Adipocyte (in vitro differentiated cells): ENCODE data around the gene CA12.

Source experiments
- DNase-seq: peaks from one replicate; pipeline ENCODE4 v3.0.0-alpha.2; 2015; ENCODE audit warnings: low read depth
- H3K27me3 ChIP-seq: replicated peaks from 2 replicates; pipeline ENCODE4 v1.7.0; 2013; ENCODE audit warnings: mild to moderate bottlenecking, low read length, moderate library complexity; ENCODE audit not compliant: control insufficient read depth, insufficient read depth
- H3K36me3 ChIP-seq: 2 replicates; pipeline ENCODE4 v1.7.0; 2013; ENCODE audit warnings: low read length, mild to moderate bottlenecking, moderate library complexity; ENCODE audit not compliant: control insufficient read depth, insufficient read depth, severe bottlenecking
- H3K4me1 ChIP-seq: 2 replicates; pipeline ENCODE4 v1.7.0; 2013; ENCODE audit warnings: mild to moderate bottlenecking, low read length, moderate library complexity; ENCODE audit not compliant: control insufficient read depth, insufficient read depth
- H3K4me3 ChIP-seq: 2 replicates; pipeline ENCODE4 v1.7.0; 2013; ENCODE audit warnings: mild to moderate bottlenecking, low read length, moderate library complexity
- H3K9ac ChIP-seq: 2 replicates; pipeline ENCODE4 v1.7.0; 2013; ENCODE audit warnings: mild to moderate bottlenecking, low read length, moderate library complexity
- H3K9me3 ChIP-seq: 2 replicates; pipeline ENCODE4 v1.7.0; 2013; ENCODE audit warnings: mild to moderate bottlenecking, low read length, moderate library complexity; ENCODE audit not compliant: control insufficient read depth

CA12 gene

DNA sequence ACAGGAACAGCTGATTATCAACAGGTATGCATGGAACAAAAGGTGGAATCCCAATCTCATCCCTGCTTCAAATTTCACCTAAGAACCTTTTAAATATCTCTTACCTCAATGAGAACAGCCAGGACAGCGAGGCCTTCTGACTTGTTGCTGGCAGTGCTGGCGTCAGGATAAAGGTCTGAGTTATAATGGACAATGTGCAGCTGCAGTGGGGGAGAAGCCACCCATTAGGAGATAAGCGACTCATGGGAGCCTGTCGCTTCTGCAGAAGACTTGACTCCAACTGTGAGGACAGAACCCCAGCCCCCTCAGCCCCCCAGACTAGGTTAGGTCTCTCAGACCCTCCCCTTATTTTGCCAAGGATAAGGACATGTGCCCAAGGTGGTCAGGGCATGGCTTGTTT is 39.7 kb downstream of the CA12 start:
- H3K27me3 ChIP-seq, result no peaks in the 10 kb centered on the region
- H3K9ac ChIP-seq, result no peak overlapping the region

DNA sequence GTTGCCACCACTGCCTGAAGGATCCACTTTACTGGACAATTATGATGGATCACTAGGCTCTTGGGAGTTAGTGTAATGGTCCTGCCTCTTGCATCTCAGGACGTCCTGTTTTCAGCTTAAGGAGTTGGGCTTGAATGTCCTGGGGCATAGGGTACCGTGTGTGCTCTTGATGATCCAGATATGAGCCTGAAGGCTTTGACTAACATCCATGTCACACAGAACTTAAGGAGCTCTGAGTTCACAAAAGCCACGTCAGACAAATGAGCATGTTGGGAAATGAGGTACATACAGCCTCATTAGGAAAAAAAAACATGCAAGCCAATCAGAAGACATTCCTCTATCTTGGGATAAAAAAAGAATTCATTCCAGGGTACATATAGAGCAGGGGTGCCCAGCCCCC is 40.8 kb downstream of the CA12 start:
- H3K9me3 ChIP-seq, result no peaks in the 10 kb centered on the region
- DNase-seq, result no peak
- H3K4me1 ChIP-seq, result peaks cover 15% of the 10 kb centered on the region
- no peak overlapping the region for H3K9ac ChIP-seq
- H3K27me3 ChIP-seq, result no peaks in the 10 kb centered on the region
- peaks cover 58% of the 10 kb centered on the region for H3K36me3 ChIP-seq
- no peak overlapping the region for H3K4me3 ChIP-seq

More for the DNA sequence above, 39.7 kb downstream of the CA12 start:
- no peak for DNase-seq
- no peak overlapping the region for H3K4me3 ChIP-seq
- H3K4me1 ChIP-seq, result peaks cover 15% of the 10 kb centered on the region
- no peaks in the 10 kb centered on the region for H3K9me3 ChIP-seq
- peaks cover 49% of the 10 kb centered on the region for H3K36me3 ChIP-seq

DNA sequence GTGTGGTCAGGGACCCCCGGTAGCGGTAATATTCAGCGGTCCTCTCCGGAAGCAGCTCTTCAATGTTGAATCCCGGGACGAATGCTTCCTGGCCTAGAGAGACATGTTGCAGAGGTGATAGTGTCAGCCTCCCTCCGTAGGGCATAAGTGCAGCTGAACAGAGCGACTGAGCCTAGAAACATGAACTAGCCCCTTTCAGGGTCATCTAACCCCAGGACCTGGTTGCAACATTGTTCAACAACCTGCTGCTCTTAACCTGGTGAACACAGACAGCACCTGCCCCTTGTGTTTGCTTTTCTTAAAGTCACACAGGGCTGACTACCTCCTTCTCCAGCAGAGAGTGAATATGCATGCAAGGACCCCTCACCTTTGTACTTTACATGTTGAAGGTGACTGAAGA is 41.3 kb downstream of the CA12 start:
- Histone ChIP-seq H3K9ac (no peak overlapping the region), H3K4me1 (peaks cover 15% of the 10 kb centered on the region), H3K36me3 (peaks cover 61% of the 10 kb centered on the region), H3K9me3 (no peaks in the 10 kb centered on the region), H3K4me3 (no peak overlapping the region), H3K27me3 (no peaks in the 10 kb centered on the region)
- DNase-seq, result no peak

DNA sequence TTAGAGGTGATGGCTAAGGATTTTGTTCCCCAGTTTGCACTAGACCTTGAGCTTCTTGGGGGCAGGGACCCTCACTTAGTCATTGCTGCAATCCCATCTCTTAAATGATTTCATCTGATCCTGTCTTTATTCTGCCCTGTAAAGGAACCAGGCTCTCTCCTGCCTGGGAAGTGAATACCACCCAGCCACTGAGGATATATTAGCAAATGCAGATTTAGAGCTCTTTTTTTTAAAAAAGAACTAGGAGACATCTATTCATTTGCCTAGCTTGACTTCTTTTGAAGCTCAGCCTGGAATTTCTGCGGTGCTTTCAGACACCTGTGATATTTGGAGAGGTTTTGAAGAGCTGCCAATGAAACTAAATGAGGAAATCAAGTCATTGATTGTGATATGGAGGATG is 41.8 kb downstream of the CA12 start:
- peaks cover 11% of the 10 kb centered on the region for H3K4me1 ChIP-seq
- H3K27me3 ChIP-seq, result no peaks in the 10 kb centered on the region
- H3K9me3 ChIP-seq, result no peaks in the 10 kb centered on the region
- DNase-seq, result no peak
- peaks cover 61% of the 10 kb centered on the region for H3K36me3 ChIP-seq
- no peak overlapping the region for H3K4me3 ChIP-seq
- no peak overlapping the region for H3K9ac ChIP-seq

DNA sequence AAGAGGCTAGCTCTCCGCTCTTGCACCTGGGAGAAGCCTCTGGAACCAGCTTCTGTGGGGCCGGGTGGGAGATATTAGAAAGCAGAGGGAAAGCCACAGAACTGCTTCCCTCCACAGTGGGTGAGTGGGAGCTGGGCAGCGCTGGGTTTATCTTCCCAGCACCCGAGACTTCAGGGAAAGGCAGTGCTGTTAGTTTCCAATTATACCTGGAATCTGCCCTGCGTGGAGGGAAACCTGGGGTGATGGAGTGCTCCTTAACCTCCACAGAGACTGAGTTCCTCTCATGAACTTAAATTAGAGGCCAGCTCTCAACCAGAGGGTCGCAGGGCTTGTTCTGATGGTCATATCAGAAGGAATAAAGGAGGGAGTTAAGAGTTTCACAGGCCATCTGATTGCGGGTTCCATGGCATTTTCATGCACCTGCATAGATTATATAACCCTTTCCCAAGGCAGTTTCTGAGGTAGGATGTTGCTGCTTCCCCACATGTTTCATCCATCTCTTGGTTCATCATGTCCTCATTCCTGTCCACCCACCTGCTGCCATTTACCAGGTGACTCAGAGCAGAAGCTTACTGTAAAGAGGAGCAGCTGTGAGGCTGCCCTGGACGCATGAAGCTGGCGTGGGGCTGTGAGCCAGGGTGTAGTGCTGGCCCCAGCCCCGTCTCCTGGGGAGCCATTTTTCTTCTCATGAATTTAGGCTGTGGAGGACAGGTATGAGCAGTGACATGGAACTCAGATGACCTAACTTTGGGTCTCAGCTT is 42.5 kb downstream of the CA12 start:
- Histone ChIP-seq H3K36me3 (peaks cover 61% of the 10 kb centered on the region), H3K9me3 (no peaks in the 10 kb centered on the region), H3K27me3 (no peaks in the 10 kb centered on the region), H3K4me3 (no peak overlapping the region), H3K9ac (no peak overlapping the region), H3K4me1 (peaks cover 9% of the 10 kb centered on the region)
- no peak for DNase-seq

DNA sequence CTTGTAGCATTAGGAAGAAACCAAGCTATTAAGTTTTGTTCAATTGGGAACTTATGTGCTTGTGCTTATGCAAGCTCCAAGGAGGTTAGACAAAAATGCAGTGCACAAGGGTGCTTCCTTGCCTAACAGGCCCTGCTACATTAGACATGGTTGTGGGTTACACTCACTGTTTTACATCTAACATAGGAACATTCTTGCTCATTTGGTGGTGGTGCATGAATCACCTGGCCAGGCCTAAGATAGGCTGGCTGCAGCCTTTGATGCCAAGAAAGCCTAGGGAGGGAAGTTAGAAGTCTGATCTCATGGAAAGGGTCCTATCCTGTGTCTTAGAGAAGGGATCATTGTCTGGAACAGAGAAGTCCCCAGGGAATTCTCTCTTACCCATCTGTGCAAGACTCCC is 43.5 kb downstream of the CA12 start:
- Histone ChIP-seq H3K4me3 (no peak overlapping the region), H3K27me3 (no peaks in the 10 kb centered on the region), H3K36me3 (peaks cover 67% of the 10 kb centered on the region), H3K9me3 (no peaks in the 10 kb centered on the region), H3K9ac (no peak overlapping the region), H3K4me1 (peaks cover 10% of the 10 kb centered on the region)
- peak; percentile 61 for DNase-seq

DNA sequence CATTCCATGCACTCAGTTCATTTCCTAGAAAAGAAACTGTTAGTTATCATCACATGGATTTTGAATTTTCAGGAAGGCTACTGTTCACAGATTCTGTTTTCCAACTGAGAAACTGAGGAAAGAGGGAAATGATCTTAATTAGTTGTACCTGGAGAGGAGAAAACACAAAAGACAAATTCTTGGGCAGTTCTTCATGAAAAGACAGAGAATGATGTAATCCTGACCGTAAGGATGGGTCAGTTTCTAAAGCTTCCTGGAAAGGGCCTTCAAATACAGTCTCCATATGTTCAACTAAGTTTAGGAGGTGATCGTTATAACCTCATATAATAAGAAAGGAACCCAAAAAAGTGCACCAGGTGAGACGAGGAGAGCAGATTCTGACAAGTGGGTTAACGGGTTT is 44.6 kb downstream of the CA12 start:
- H3K9me3 ChIP-seq, result no peaks in the 10 kb centered on the region
- no peak for DNase-seq
- H3K27me3 ChIP-seq, result no peaks in the 10 kb centered on the region
- peaks cover 66% of the 10 kb centered on the region for H3K36me3 ChIP-seq
- no peak overlapping the region for H3K9ac ChIP-seq
- H3K4me1 ChIP-seq, result peaks cover 19% of the 10 kb centered on the region
- H3K4me3 ChIP-seq, result no peak overlapping the region

DNA sequence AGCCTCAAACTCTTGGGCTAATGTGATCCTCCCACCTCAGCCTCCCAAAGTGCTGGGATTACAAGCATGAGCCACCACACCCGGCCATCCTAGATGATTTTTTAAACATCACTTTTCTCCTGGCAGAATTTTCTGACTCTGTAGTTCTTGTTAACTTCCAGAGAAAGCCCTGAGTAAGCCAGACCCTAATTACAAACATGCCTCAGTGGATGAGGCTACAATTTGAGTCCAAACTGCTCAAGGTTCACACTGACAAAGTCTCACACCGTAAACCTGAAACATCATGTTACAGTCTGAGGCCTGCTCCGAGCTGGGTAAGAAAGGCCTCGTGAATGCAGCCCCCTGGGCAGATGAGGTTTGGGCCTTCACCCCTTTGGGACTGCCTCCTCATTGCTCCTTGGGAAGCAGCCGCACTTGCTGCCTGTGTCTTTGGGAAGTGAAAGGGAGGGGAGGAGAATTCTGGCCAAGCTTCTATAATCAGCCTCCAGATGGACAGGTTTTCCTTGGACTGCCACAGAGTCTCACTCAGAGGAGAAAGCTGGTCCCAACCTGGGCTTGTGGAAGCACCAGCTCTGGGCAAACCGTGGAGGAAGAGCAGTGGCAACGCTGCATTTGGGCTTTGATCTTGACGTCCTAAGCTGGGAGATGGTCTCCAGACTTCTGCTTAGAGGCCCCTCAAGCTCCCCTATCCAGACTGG is 46.0 kb downstream of the CA12 start:
- DNase-seq, result no peak
- Histone ChIP-seq H3K36me3 (peaks cover 62% of the 10 kb centered on the region), H3K9ac (peak overlapping the region; percentile 12), H3K4me1 (peaks cover 19% of the 10 kb centered on the region), H3K9me3 (no peaks in the 10 kb centered on the region), H3K4me3 (no peak overlapping the region), H3K27me3 (no peaks in the 10 kb centered on the region)

DNA sequence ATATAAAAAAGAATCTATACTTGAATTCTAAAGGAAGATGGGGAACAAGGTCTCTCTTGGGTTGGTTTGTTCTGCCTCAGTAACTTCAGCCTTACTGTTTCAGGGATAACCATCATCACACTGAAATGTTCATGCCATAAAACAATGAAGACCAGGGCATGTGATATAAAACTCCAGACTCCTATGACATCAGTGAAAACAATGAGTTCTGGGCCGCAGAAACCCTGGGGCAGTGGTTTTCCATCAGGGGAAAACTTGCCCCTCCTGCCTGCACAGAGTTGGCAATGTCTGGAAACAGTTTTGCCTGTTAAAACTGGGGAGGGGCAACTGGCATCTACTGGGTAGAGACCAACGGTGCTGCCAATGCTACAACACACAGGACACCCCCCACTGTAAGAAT is 46.8 kb downstream of the CA12 start:
- Histone ChIP-seq H3K27me3 (no peaks in the 10 kb centered on the region), H3K9me3 (no peaks in the 10 kb centered on the region), H3K36me3 (peaks cover 56% of the 10 kb centered on the region), H3K4me3 (no peak overlapping the region), H3K9ac (no peak overlapping the region), H3K4me1 (peaks cover 19% of the 10 kb centered on the region)
- no peak for DNase-seq

DNA sequence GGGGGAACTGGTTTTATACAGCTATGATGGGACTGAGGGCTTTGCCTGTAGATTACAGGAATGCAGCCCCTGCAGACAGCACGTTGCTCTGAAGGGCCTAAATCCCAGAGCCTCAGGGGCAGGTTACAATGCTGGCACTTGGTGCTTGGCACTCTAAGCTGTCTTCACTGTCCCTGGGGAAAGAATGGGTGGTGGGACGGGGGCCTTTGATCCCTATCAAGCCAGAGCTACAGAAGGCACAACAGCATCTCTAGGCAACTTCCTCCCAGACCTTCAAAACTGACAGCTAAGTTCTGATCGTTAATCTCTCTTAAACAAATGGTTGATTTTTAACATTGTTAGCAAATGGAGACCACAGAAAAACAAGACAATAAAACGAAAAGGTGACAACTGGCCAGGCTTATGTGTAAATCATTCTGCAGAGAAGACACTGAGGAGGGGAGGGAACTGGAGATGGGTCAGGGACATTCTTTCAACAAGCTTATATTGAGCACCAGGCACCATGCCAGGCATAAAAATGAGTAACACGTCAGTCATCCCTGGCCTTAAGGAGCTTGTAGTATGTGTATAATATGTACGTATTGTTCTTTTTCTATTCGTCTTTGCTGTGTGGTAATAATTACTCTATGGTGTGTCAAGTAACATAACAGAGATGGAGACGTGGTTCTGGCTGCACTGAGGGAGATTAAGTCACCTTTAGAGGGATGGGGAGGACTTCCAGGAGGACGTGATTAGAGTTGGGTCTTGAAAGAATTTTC is 49.1 kb downstream of the CA12 start:
- Histone ChIP-seq H3K9me3 (no peaks in the 10 kb centered on the region), H3K4me1 (peaks cover 10% of the 10 kb centered on the region), H3K27me3 (no peaks in the 10 kb centered on the region), H3K4me3 (no peak overlapping the region), H3K9ac (no peak overlapping the region), H3K36me3 (peaks cover 40% of the 10 kb centered on the region)
- peak; percentile 84 for DNase-seq

DNA sequence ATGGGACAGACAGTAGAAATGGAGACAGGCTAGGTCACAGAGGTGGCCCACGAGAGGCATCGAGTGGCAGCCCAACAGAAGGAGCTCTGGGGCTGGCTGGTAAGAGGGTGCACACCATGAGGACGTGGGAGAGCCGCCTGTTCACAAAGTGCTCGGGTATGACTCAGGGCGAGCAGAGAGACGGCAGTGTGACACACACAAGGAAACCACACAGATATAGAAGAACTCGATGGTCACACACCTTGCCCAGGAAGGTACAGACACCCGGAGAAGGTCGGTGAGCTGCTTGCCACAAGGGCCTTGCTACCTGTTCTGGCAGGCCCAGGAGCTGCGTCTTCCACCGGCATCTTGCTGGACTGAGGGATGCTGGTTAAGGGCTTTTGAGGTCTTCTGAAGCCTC is 50.2 kb downstream of the CA12 start:
- no peaks in the 10 kb centered on the region for H3K27me3 ChIP-seq
- H3K9ac ChIP-seq, result no peak overlapping the region
- no peak for DNase-seq
- peaks cover 31% of the 10 kb centered on the region for H3K36me3 ChIP-seq
- no peak overlapping the region for H3K4me3 ChIP-seq
- H3K4me1 ChIP-seq, result peaks cover 10% of the 10 kb centered on the region
- H3K9me3 ChIP-seq, result no peaks in the 10 kb centered on the region
